Motor neuron (in vitro differentiated cells): ENCODE results near the gene GTF2A1. TPM values are rescaled to one million over a fixed set of nuclear protein-coding genes. Genes with fewer than 3 reads are reported as not detected.

Source experiments
- ATAC-seq, 8 experiments: fragments of 200-7000 bp; cut with Tn5 transposase; replicated peaks in 6 of 8; 2 replicates each; pipeline ENCODE4 v1.8.0; 2021; ENCODE audit warnings: mild to moderate bottlenecking in 8 of 8, moderate library complexity in 8 of 8
- H3K27ac ChIP-seq, 2 donors: fragments of 250-450 bp; sonication (Bioruptor Pico); 2 replicates each; pipeline ENCODE4 v1.9.0; 2021; ENCODE audit warnings: antibody characterized with exemption in 2 of 2, mild to moderate bottlenecking in 2 of 2, moderate library complexity in 1 of 2
- H3K4me1 ChIP-seq, 2 donors: fragments of 250-450 bp; sonication (Bioruptor Pico); replicated peaks in 1 of 2; 2 replicates each; pipeline ENCODE4 v1.6.1; 2021; ENCODE audit warnings: antibody characterized with exemption in 2 of 2, mild to moderate bottlenecking in 2 of 2, moderate library complexity in 1 of 2
- H3K4me3 ChIP-seq, 5 donors: fragments of 250-450 bp; sonication (Bioruptor Pico); 2 replicates each; pipeline ENCODE4 v1.9.0; 2021; ENCODE audit warnings: antibody characterized with exemption in 5 of 5, mild to moderate bottlenecking in 5 of 5, moderate library complexity in 4 of 5
- WGBS, 10 experiments: fragments of 450-650 bp; shearing (Covaris generic); methylation state at CpG; one replicate each; pipeline ENCODE4 v1.0.0; 2022; 5-methylcytosine and 5-hydroxymethylcytosine counted together
- in situ Hi-C, 9 experiments: fragments of 400-800 bp; cut with MboI; loops; one replicate each; pipeline ENCODE4 v1.15.0; 2021; ENCODE audit warnings: low sequenced_read_pairs in 9 of 9, low pct_unique_long_range_greater_than_20kb in 2 of 9; ENCODE audit not compliant: unreplicated experiment in 9 of 9
- total RNA-seq, 8 experiments: library from RNA; unstranded; fragments of 300-600 nt; gene quantifications; 2 replicates each; pipeline versions ENCODE4 v1.2.3 to v1.2.4, GENCODE V29; 2022

GTF2A1 gene
- total RNA-seq = 10 to 100 TPM; 18.3 to 40.9 (median 31.5) TPM

- peak within 1 kb of the TSS; percentile 98 to 99 for H3K27ac ChIP-seq
- in situ Hi-C loops = no loop called here
- peak; percentile 73 to 86 (median 82) for ATAC-seq
- H3K4me1 ChIP-seq = peaks cover 12 to 14% of the 10 kb centered on the region in 2 donors
- H3K4me3 ChIP-seq = peak within 1 kb of the TSS; percentile 47 to 71 (median 54)
- 0 to 2% (median 0%) methylated on average over 1 to 24 of the region's 84 CpGs; no CpG with 5 or more reads in 1 of the 10 experiments for WGBS, 10 experiments
Observed at GRCh38 chr14:81220830-81221578, at the start of gene GTF2A1. GTF2A1 (minus strand) TSS chr14:81220959; CDS start chr14:81220518, 441 bp downstream.

GRCh38 chr14:81269979-81270375 lies 49.2 kb upstream of the GTF2A1 start:
- peaks cover 9 to 71% of the 10 kb centered on the region in 2 donors for H3K4me1 ChIP-seq
- in situ Hi-C loops = loop anchor here in 8 of 9 experiments (10.0 to 25.0 kb wide), 3 partner anchors 175 to 192 kb away; no protein-coding TSS in a partner anchor
- no peak overlapping the region for H3K4me3 ChIP-seq
- no peak for ATAC-seq
- WGBS, 10 experiments = 6 to 100% (median 50%) methylated on average over 1 to 3 of the region's 3 CpGs; no CpG with 5 or more reads in 3 of the 10 experiments
- H3K27ac ChIP-seq = no peak overlapping the region

- no peak overlapping the region for H3K4me3 ChIP-seq
- in situ Hi-C loops = loop anchor here in 2 of 9 experiments (25.0 kb wide), 1 partner anchor 193 kb away; no protein-coding TSS in a partner anchor
- ATAC-seq = peak; percentile 63 to 87 (median 80)
- WGBS, 10 experiments = 0 to 58% (median 40%) methylated on average over 1 to 7 of the region's 7 CpGs
- peaks cover 8 to 68% of the 10 kb centered on the region in 2 donors for H3K4me1 ChIP-seq
- H3K27ac ChIP-seq = no peak overlapping the region
Observed at GRCh38 chr14:81269100-81269978, 48.6 kb upstream of the GTF2A1 start.

GRCh38 chr14:81268016-81268416 lies 47.3 kb upstream of the GTF2A1 start:
- ATAC-seq = peak in 3 of 8 experiments; percentile 27 to 83 (median 65)
- H3K4me1 ChIP-seq = peaks cover 8 to 65% of the 10 kb centered on the region in 2 donors
- in situ Hi-C loops = loop anchor here in 2 of 9 experiments (25.0 kb wide), 1 partner anchor 194 kb away; no protein-coding TSS in a partner anchor
- 29 to 100% (median 85%) methylated on average over 1 to 3 of the region's 3 CpGs; no CpG with 5 or more reads in 4 of the 10 experiments for WGBS, 10 experiments
- H3K27ac ChIP-seq = no peak overlapping the region
- no peak overlapping the region for H3K4me3 ChIP-seq

GRCh38 chr14:81265636-81266169 lies 44.9 kb upstream of the GTF2A1 start:
- ATAC-seq = no peak
- peaks cover 12 to 50% of the 10 kb centered on the region in 2 donors for H3K4me1 ChIP-seq
- 32 to 100% (median 95%) methylated on average over 1 to 3 of the region's 3 CpGs; no CpG with 5 or more reads in 2 of the 10 experiments for WGBS, 10 experiments
- no peak overlapping the region for H3K4me3 ChIP-seq
- no peak overlapping the region for H3K27ac ChIP-seq
- in situ Hi-C loops = loop anchor here in 2 of 9 experiments (25.0 kb wide), 1 partner anchor 197 kb away; no protein-coding TSS in a partner anchor

- ATAC-seq = no peak
- in situ Hi-C loops = loop anchor here in 2 of 9 experiments (25.0 kb wide), 1 partner anchor 198 kb away; no protein-coding TSS in a partner anchor
- no peak overlapping the region for H3K27ac ChIP-seq
- no peak overlapping the region for H3K4me3 ChIP-seq
- peaks cover 12 to 44% of the 10 kb centered on the region in 2 donors for H3K4me1 ChIP-seq
- WGBS, 10 experiments = 43 to 100% (median 86%) methylated on average over 1 of the region's 1 CpG; no CpG with 5 or more reads in 4 of the 10 experiments
Observed at GRCh38 chr14:81264671-81265070, 43.9 kb upstream of the GTF2A1 start.

- no peak overlapping the region for H3K4me3 ChIP-seq
- 0 to 90% (median 17%) methylated on average over 1 to 4 of the region's 4 CpGs; no CpG with 5 or more reads in 1 of the 10 experiments for WGBS, 10 experiments
Observed at GRCh38 chr14:81263777-81264410, 43.1 kb upstream of the GTF2A1 start.

GRCh38 chr14:81261176-81261575 lies 40.4 kb upstream of the GTF2A1 start:
- 20 to 100% (median 96%) methylated on average over 1 to 3 of the region's 3 CpGs; no CpG with 5 or more reads in 1 of the 10 experiments for WGBS, 10 experiments
- H3K4me1 ChIP-seq = peaks cover 12 to 28% of the 10 kb centered on the region in 2 donors
- no peak overlapping the region for H3K4me3 ChIP-seq
- no peak overlapping the region for H3K27ac ChIP-seq
- peak in 1 of 8 experiments; percentile 33 for ATAC-seq
- in situ Hi-C loops = loop anchor here in 2 of 9 experiments (25.0 kb wide), 1 partner anchor 201 kb away; no protein-coding TSS in a partner anchor

More at GRCh38 chr14:81263777-81264410, 43.1 kb upstream of the GTF2A1 start:
- peak in 5 of 8 experiments; percentile 73 to 90 (median 86) for ATAC-seq
- in situ Hi-C loops = loop anchor here in 2 of 9 experiments (25.0 kb wide), 1 partner anchor 198 kb away; no protein-coding TSS in a partner anchor
- Histone ChIP-seq H3K27ac (no peak overlapping the region), H3K4me1 (peaks cover 12 to 37% of the 10 kb centered on the region in 2 donors)

GRCh38 chr14:81260732-81261131 lies 40.0 kb upstream of the GTF2A1 start:
- Histone ChIP-seq H3K4me3 (no peak overlapping the region), H3K27ac (no peak overlapping the region), H3K4me1 (peaks cover 12 to 23% of the 10 kb centered on the region in 2 donors)
- in situ Hi-C loops = loop anchor here in 2 of 9 experiments (25.0 kb wide), 1 partner anchor 202 kb away; no protein-coding TSS in a partner anchor
- WGBS, 10 experiments = 17 to 80% (median 62%) methylated on average over 1 to 3 of the region's 3 CpGs; no CpG with 5 or more reads in 1 of the 10 experiments
- ATAC-seq = peak in 5 of 8 experiments; percentile 48 to 81 (median 56)

GRCh38 chr14:81256289-81256960 lies 35.7 kb upstream of the GTF2A1 start:
- in situ Hi-C loops = loop anchor here in 2 of 9 experiments (25.0 kb wide), 1 partner anchor 206 kb away; no protein-coding TSS in a partner anchor
- Histone ChIP-seq H3K27ac (no peak overlapping the region), H3K4me1 (peaks cover 3 to 9% of the 10 kb centered on the region in 2 donors), H3K4me3 (no peak overlapping the region)
- ATAC-seq = no peak
- WGBS, 10 experiments = 0 to 80% (median 74%) methylated on average over 2 of the region's 2 CpGs; no CpG with 5 or more reads in 4 of the 10 experiments

GRCh38 chr14:81252278-81252677 lies 31.5 kb upstream of the GTF2A1 start:
- H3K27ac ChIP-seq = no peak overlapping the region
- WGBS, 10 experiments = 29 to 100% (median 85%) methylated on average over 1 of the region's 1 CpG; no CpG with 5 or more reads in 2 of the 10 experiments
- no peak for ATAC-seq
- H3K4me1 ChIP-seq = no peaks in the 10 kb centered on the region
- H3K4me3 ChIP-seq = no peak overlapping the region
- in situ Hi-C loops = loop anchor here in 2 of 9 experiments (25.0 kb wide), 1 partner anchor 210 kb away; no protein-coding TSS in a partner anchor
